HEK293 (cell line): ENCODE results near the gene CDKAL1.
A peak's percentile ranks its signal among the peaks of the same experiment; 100 is the strongest.

ENCODE experiments used
- BCL11A ChIP-seq: fragments of 450-650 bp; formaldehyde crosslinking; IDR thresholded peaks from 2 replicates; pipeline ENCODE4 v1.5.1; 2016; ENCODE audit warnings: low read depth, missing biosample characterization, missing genetic modification characterization
- BCL11B ChIP-seq: fragments of 450-650 bp; formaldehyde crosslinking; IDR thresholded peaks from 2 replicates; pipeline ENCODE4 v1.5.1; 2016; ENCODE audit warnings: low read depth, missing biosample characterization, missing genetic modification characterization
- GFI1B ChIP-seq: fragments of 450-650 bp; formaldehyde crosslinking; IDR thresholded peaks from 2 replicates; pipeline ENCODE4 v1.5.1; 2016; ENCODE audit warnings: missing biosample characterization, missing genetic modification characterization
- KLF9 ChIP-seq: fragments of 450-650 bp; formaldehyde crosslinking; IDR thresholded peaks from 2 replicates; pipeline ENCODE4 v1.5.1; 2016; ENCODE audit warnings: missing biosample characterization, missing genetic modification characterization, low read depth
- ZBTB21 ChIP-seq: fragments of 450-650 bp; formaldehyde crosslinking; IDR thresholded peaks from 2 replicates; pipeline ENCODE4 v1.5.1; 2017; ENCODE audit warnings: missing biosample characterization, missing genetic modification characterization
- ZBTB8A ChIP-seq: fragments of 450-650 bp; formaldehyde crosslinking; IDR thresholded peaks from 2 replicates; pipeline ENCODE4 v1.5.1; 2016; ENCODE audit warnings: missing biosample characterization, missing genetic modification characterization
- ZEB2 ChIP-seq: fragments of 450-650 bp; formaldehyde crosslinking; IDR thresholded peaks from 2 replicates; pipeline ENCODE4 v1.5.1; 2016; ENCODE audit warnings: missing biosample characterization, missing genetic modification characterization
- ZFP37 ChIP-seq: fragments of 450-650 bp; formaldehyde crosslinking; IDR thresholded peaks from 2 replicates; pipeline ENCODE4 v1.5.1; 2016; ENCODE audit warnings: missing biosample characterization, missing genetic modification characterization
- ZNF133 ChIP-seq: fragments of 450-650 bp; formaldehyde crosslinking; IDR thresholded peaks from 2 replicates; pipeline ENCODE4 v1.5.1; 2016; ENCODE audit warnings: missing biosample characterization, missing genetic modification characterization
- ZNF140 ChIP-seq: fragments of 450-650 bp; formaldehyde crosslinking; IDR thresholded peaks from 2 replicates; pipeline ENCODE4 v1.5.1; 2016; ENCODE audit warnings: missing biosample characterization, missing genetic modification characterization
- ZNF202 ChIP-seq: fragments of 450-650 bp; formaldehyde crosslinking; IDR thresholded peaks from 2 replicates; pipeline ENCODE4 v1.5.1; 2016; ENCODE audit warnings: missing biosample characterization, missing genetic modification characterization, borderline replicate concordance
- ZNF404 ChIP-seq: fragments of 450-650 bp; formaldehyde crosslinking; IDR thresholded peaks from 2 replicates; pipeline ENCODE4 v1.5.1; 2017; ENCODE audit warnings: missing biosample characterization, missing genetic modification characterization
- ZNF501 ChIP-seq: fragments of 450-650 bp; formaldehyde crosslinking; IDR thresholded peaks from 2 replicates; pipeline ENCODE4 v1.5.1; 2016; ENCODE audit warnings: missing biosample characterization, missing genetic modification characterization
- ZNF510 ChIP-seq: fragments of 450-650 bp; formaldehyde crosslinking; IDR thresholded peaks from 2 replicates; pipeline ENCODE4 v1.5.1; 2018; ENCODE audit warnings: mild to moderate bottlenecking, missing genetic modification characterization, missing biosample characterization; ENCODE audit not compliant: insufficient replicate concordance
- ZNF544 ChIP-seq: fragments of 450-650 bp; formaldehyde crosslinking; IDR thresholded peaks from 2 replicates; pipeline ENCODE4 v1.5.0; 2017; ENCODE audit warnings: missing biosample characterization, missing genetic modification characterization
- ZNF548 ChIP-seq: fragments of 450-650 bp; formaldehyde crosslinking; IDR thresholded peaks from 2 replicates; pipeline ENCODE4 v1.5.1; 2016; ENCODE audit warnings: missing biosample characterization, missing genetic modification characterization
- ZNF600 ChIP-seq: fragments of 450-650 bp; formaldehyde crosslinking; IDR thresholded peaks from 2 replicates; pipeline ENCODE4 v1.5.1; 2016; ENCODE audit warnings: missing biosample characterization, missing genetic modification characterization
- ZNF610 ChIP-seq: fragments of 450-650 bp; formaldehyde crosslinking; IDR thresholded peaks from 2 replicates; pipeline ENCODE4 v1.5.1; 2016; ENCODE audit warnings: missing biosample characterization, missing genetic modification characterization, borderline replicate concordance
- ZNF623 ChIP-seq: fragments of 450-650 bp; formaldehyde crosslinking; IDR thresholded peaks from 2 replicates; pipeline ENCODE4 v1.5.1; 2016; ENCODE audit warnings: missing biosample characterization, missing genetic modification characterization
- ZNF837 ChIP-seq: fragments of 450-650 bp; formaldehyde crosslinking; IDR thresholded peaks from 2 replicates; pipeline ENCODE4 v1.5.1; 2016; ENCODE audit warnings: missing biosample characterization, missing genetic modification characterization
- TF ChIP-seq, protein P1 (sequence below): fragments of 450-650 bp; formaldehyde crosslinking; IDR thresholded peaks from 2 replicates; pipeline ENCODE4 v1.5.1; 2016; ENCODE audit warnings: missing biosample characterization, missing genetic modification characterization
- TF ChIP-seq, protein P2 (sequence below): fragments of 450-650 bp; formaldehyde crosslinking; IDR thresholded peaks from 2 replicates; pipeline ENCODE4 v1.5.1; 2016; ENCODE audit warnings: missing biosample characterization, missing genetic modification characterization, low read depth
- TF ChIP-seq, protein P3 (sequence below): fragments of 450-650 bp; formaldehyde crosslinking; IDR thresholded peaks from 2 replicates; pipeline ENCODE4 v1.5.1; 2016; ENCODE audit warnings: missing biosample characterization, missing genetic modification characterization
- TF ChIP-seq, protein P4 (sequence below): fragments of 450-650 bp; formaldehyde crosslinking; IDR thresholded peaks from 2 replicates; pipeline ENCODE4 v1.5.1; 2016; ENCODE audit warnings: missing biosample characterization, missing genetic modification characterization, borderline replicate concordance
- TF ChIP-seq, protein P5 (sequence below): fragments of 450-650 bp; formaldehyde crosslinking; IDR thresholded peaks from 2 replicates; pipeline ENCODE4 v1.5.1; 2017; ENCODE audit warnings: missing biosample characterization, missing genetic modification characterization
- TF ChIP-seq, protein P6 (sequence below): fragments of 450-650 bp; formaldehyde crosslinking; IDR thresholded peaks from 2 replicates; pipeline ENCODE4 v1.5.1; 2016; ENCODE audit warnings: missing biosample characterization, missing genetic modification characterization

The CDKAL1 gene

DNA sequence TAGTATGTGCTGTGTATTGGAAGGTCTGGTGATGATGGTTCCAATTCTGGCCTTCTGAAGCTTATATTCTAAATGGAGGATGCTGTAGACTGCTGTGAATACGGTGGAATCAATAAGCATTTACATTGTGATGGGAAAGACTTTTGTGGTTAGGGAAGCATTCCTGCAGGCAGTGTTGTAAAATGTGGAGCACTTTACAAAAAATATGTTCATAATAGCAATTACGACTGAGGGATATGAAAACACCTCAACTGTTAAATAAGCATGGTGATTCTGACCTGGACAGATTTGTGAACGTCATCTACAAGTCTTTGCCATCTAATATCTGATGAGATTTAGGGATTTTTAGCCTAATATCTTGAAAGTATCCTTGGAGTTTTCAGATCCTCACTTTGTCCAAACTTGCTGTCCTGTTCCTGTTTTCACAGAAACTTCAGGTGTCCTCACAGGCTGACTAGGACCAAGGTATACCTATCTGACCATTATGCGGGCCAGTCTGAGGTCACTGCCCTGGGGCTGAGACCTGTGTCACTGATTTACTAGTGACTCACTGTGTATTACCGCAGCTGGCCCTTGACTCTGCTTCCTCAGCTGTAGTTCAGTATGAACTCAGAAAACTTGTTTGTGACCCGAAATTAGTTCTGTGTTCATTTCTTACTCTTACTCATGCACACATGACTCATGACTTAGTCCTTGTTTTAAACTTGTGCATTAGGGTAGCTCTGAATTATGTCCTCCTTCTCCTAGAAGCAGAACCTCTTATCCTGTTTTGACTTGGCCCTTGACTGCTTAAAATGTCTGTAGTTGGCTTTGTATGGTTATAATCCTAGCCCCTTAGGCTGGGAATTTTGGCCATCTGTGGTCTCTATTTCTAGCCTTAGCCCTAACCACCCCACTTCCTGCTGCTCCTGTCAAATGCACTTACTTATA lies 343.0 kb downstream of the CDKAL1 start (continued):
- TF ChIP-seq, protein P1, sequence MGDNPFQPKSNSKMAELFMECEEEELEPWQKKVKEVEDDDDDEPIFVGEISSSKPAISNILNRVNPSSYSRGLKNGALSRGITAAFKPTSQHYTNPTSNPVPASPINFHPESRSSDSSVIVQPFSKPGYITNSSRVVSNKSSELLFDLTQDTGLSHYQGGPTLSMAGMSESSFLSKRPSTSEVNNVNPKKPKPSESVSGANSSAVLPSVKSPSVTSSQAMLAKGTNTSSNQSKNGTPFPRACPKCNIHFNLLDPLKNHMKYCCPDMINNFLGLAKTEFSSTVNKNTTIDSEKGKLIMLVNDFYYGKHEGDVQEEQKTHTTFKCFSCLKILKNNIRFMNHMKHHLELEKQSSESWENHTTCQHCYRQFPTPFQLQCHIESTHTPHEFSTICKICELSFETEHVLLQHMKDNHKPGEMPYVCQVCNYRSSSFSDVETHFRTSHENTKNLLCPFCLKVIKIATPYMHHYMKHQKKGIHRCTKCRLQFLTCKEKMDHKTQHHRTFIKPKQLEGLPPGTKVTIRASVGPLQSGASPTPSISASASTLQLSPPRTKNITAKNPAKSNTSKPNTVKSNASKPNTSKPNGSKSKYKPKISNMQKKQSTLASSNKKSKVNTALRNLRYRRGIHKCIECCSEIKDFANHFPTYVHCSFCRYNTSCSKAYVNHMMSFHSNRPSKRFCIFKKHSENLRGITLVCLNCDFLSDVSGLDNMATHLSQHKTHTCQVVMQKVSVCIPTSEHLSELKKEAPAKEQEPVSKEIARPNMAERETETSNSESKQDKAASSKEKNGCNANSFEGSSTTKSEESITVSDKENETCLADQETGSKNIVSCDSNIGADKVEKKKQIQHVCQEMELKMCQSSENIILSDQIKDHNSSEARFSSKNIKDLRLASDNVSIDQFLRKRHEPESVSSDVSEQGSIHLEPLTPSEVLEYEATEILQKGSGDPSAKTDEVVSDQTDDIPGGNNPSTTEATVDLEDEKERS (tag by site-specific recombination) = 0 out of 2 replicates have a peak, but pooled peaks have one; percentile 16
- TF ChIP-seq, protein P2, sequence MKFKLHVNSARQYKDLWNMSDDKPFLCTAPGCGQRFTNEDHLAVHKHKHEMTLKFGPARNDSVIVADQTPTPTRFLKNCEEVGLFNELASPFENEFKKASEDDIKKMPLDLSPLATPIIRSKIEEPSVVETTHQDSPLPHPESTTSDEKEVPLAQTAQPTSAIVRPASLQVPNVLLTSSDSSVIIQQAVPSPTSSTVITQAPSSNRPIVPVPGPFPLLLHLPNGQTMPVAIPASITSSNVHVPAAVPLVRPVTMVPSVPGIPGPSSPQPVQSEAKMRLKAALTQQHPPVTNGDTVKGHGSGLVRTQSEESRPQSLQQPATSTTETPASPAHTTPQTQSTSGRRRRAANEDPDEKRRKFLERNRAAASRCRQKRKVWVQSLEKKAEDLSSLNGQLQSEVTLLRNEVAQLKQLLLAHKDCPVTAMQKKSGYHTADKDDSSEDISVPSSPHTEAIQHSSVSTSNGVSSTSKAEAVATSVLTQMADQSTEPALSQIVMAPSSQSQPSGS = no peak
- no peak for TF ChIP-seq ZNF544
- TF ChIP-seq, protein P3, sequence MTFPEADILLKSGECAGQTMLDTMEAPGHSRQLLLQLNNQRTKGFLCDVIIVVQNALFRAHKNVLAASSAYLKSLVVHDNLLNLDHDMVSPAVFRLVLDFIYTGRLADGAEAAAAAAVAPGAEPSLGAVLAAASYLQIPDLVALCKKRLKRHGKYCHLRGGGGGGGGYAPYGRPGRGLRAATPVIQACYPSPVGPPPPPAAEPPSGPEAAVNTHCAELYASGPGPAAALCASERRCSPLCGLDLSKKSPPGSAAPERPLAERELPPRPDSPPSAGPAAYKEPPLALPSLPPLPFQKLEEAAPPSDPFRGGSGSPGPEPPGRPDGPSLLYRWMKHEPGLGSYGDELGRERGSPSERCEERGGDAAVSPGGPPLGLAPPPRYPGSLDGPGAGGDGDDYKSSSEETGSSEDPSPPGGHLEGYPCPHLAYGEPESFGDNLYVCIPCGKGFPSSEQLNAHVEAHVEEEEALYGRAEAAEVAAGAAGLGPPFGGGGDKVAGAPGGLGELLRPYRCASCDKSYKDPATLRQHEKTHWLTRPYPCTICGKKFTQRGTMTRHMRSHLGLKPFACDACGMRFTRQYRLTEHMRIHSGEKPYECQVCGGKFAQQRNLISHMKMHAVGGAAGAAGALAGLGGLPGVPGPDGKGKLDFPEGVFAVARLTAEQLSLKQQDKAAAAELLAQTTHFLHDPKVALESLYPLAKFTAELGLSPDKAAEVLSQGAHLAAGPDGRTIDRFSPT (tag by site-specific recombination) = peak; percentile 86
- TF ChIP-seq KLF9 = no peak
- TF ChIP-seq, protein P4, sequence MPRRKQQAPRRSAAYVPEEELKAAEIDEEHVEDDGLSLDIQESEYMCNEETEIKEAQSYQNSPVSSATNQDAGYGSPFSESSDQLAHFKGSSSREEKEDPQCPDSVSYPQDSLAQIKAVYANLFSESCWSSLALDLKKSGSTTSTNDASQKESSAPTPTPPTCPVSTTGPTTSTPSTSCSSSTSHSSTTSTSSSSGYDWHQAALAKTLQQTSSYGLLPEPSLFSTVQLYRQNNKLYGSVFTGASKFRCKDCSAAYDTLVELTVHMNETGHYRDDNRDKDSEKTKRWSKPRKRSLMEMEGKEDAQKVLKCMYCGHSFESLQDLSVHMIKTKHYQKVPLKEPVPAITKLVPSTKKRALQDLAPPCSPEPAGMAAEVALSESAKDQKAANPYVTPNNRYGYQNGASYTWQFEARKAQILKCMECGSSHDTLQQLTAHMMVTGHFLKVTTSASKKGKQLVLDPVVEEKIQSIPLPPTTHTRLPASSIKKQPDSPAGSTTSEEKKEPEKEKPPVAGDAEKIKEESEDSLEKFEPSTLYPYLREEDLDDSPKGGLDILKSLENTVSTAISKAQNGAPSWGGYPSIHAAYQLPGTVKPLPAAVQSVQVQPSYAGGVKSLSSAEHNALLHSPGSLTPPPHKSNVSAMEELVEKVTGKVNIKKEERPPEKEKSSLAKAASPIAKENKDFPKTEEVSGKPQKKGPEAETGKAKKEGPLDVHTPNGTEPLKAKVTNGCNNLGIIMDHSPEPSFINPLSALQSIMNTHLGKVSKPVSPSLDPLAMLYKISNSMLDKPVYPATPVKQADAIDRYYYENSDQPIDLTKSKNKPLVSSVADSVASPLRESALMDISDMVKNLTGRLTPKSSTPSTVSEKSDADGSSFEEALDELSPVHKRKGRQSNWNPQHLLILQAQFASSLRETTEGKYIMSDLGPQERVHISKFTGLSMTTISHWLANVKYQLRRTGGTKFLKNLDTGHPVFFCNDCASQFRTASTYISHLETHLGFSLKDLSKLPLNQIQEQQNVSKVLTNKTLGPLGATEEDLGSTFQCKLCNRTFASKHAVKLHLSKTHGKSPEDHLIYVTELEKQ (tag by site-specific recombination) = peak; percentile 47; the same call in 1 of the 2 replicates
- TF ChIP-seq ZNF202 (tag by site-specific recombination) = no peak
- 0 out of 2 replicates have a peak, but pooled peaks have one; percentile 35 for TF ChIP-seq ZFP37 (tag by site-specific recombination)
- TF ChIP-seq ZNF501 (tag by site-specific recombination) = no peak
- no peak for TF ChIP-seq ZBTB8A (tag by site-specific recombination)
- TF ChIP-seq, protein P5, sequence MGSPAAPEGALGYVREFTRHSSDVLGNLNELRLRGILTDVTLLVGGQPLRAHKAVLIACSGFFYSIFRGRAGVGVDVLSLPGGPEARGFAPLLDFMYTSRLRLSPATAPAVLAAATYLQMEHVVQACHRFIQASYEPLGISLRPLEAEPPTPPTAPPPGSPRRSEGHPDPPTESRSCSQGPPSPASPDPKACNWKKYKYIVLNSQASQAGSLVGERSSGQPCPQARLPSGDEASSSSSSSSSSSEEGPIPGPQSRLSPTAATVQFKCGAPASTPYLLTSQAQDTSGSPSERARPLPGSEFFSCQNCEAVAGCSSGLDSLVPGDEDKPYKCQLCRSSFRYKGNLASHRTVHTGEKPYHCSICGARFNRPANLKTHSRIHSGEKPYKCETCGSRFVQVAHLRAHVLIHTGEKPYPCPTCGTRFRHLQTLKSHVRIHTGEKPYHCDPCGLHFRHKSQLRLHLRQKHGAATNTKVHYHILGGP (tag by site-specific recombination) = no peak
- TF ChIP-seq ZNF610 (tag by site-specific recombination) = no peak
- no peak for TF ChIP-seq ZNF510
- TF ChIP-seq ZNF140 (tag by site-specific recombination) = no peak
- no peak for TF ChIP-seq ZNF837 (tag by site-specific recombination)
- no peak for TF ChIP-seq ZNF133 (tag by site-specific recombination)
- 0 out of 2 replicates have a peak, but pooled peaks have one; percentile 38 for TF ChIP-seq ZBTB21 (tag by site-specific recombination)
- TF ChIP-seq, protein P6, sequence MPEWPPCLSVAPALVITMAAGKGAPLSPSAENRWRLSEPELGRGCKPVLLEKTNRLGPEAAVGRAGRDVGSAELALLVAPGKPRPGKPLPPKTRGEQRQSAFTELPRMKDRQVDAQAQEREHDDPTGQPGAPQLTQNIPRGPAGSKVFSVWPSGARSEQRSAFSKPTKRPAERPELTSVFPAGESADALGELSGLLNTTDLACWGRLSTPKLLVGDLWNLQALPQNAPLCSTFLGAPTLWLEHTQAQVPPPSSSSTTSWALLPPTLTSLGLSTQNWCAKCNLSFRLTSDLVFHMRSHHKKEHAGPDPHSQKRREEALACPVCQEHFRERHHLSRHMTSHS (tag by site-specific recombination) = no peak
- TF ChIP-seq BCL11A (tag by site-specific recombination) = no peak
- TF ChIP-seq ZNF623 (tag by site-specific recombination) = no peak
- TF ChIP-seq ZNF600 (tag by site-specific recombination) = peak; percentile 68
- no peak for TF ChIP-seq BCL11B (tag by site-specific recombination)
- peak; percentile 43; the same call in 1 of the 2 replicates for TF ChIP-seq GFI1B
- TF ChIP-seq ZNF404 (tag by site-specific recombination) = no peak
- peak; percentile 87 for TF ChIP-seq ZEB2 (tag by site-specific recombination)
- no peak for TF ChIP-seq ZNF548 (tag by site-specific recombination)
